Measurements from ENCODE around the gene AUH.

Gene AUH
- total RNA-seq: 12.1 to 17.4 (median 12.4) reads per million in 3 donors

GRCh38 chr9:91361291-91362050 is at the start of gene AUH:
AUH (minus strand) TSS chr9:91361918; CDS start chr9:91361889, 29 bp downstream.
- Histone ChIP-seq H3K9me3 (ENCODE audit: control insufficient read depth, low read length) (no peaks in the 10 kb centered on the region), H3K4me3 (ENCODE audit: insufficient read depth, low read depth, low read length, poor library complexity, severe bottlenecking) (peak within 1 kb of the TSS; percentile 95), H3K36me3 (ENCODE audit: control insufficient read depth, insufficient read depth, low read length) (no peaks in the 10 kb centered on the region), H3K27me3 (replicated peaks; ENCODE audit: control insufficient read depth, insufficient read depth, low read length, poor library complexity, severe bottlenecking) (no peaks in the 10 kb centered on the region), H3K27ac (ENCODE audit: insufficient read depth, low read length, poor library complexity, severe bottlenecking) (peak within 1 kb of the TSS; percentile 75), H3K4me1 (ENCODE audit: control insufficient read depth, insufficient read depth, low read length, poor library complexity, severe bottlenecking) (peaks cover 17% of the 10 kb centered on the region)
- peak; percentile 75 to 79 (median 75) for DNase-seq

- Histone ChIP-seq H3K4me1 (ENCODE audit: control insufficient read depth, insufficient read depth, low read length, poor library complexity, severe bottlenecking) (no peaks in the 10 kb centered on the region), H3K27ac (ENCODE audit: insufficient read depth, low read length, poor library complexity, severe bottlenecking) (no peak overlapping the region), H3K27me3 (replicated peaks; ENCODE audit: control insufficient read depth, insufficient read depth, low read length, poor library complexity, severe bottlenecking) (no peaks in the 10 kb centered on the region), H3K36me3 (ENCODE audit: control insufficient read depth, insufficient read depth, low read length) (no peaks in the 10 kb centered on the region), H3K4me3 (ENCODE audit: insufficient read depth, low read depth, low read length, poor library complexity, severe bottlenecking) (no peak overlapping the region), H3K9me3 (ENCODE audit: control insufficient read depth, low read length) (no peaks in the 10 kb centered on the region)
- DNase-seq: no peak
Measured at GRCh38 chr9:91411096-91411771, 49.5 kb upstream of the AUH start.

- H3K4me1 ChIP-seq (ENCODE audit: control insufficient read depth, insufficient read depth, low read length, poor library complexity, severe bottlenecking): no peaks in the 10 kb centered on the region
- no peak for DNase-seq
- H3K9me3 ChIP-seq (ENCODE audit: control insufficient read depth, low read length): no peaks in the 10 kb centered on the region
- no peak overlapping the region for H3K27ac ChIP-seq (ENCODE audit: insufficient read depth, low read length, poor library complexity, severe bottlenecking)
- no peaks in the 10 kb centered on the region for H3K27me3 ChIP-seq (replicated peaks; ENCODE audit: control insufficient read depth, insufficient read depth, low read length, poor library complexity, severe bottlenecking)
- no peaks in the 10 kb centered on the region for H3K36me3 ChIP-seq (ENCODE audit: control insufficient read depth, insufficient read depth, low read length)
- H3K4me3 ChIP-seq (ENCODE audit: insufficient read depth, low read depth, low read length, poor library complexity, severe bottlenecking): no peak overlapping the region
Measured at GRCh38 chr9:91410161-91410560, 48.4 kb upstream of the AUH start.

GRCh38 chr9:91408475-91408874 is 46.8 kb upstream of the AUH start:
- Histone ChIP-seq H3K4me3 (ENCODE audit: insufficient read depth, low read depth, low read length, poor library complexity, severe bottlenecking) (no peak overlapping the region), H3K9me3 (ENCODE audit: control insufficient read depth, low read length) (no peaks in the 10 kb centered on the region), H3K4me1 (ENCODE audit: control insufficient read depth, insufficient read depth, low read length, poor library complexity, severe bottlenecking) (no peaks in the 10 kb centered on the region), H3K36me3 (ENCODE audit: control insufficient read depth, insufficient read depth, low read length) (no peaks in the 10 kb centered on the region), H3K27me3 (replicated peaks; ENCODE audit: control insufficient read depth, insufficient read depth, low read length, poor library complexity, severe bottlenecking) (no peaks in the 10 kb centered on the region), H3K27ac (ENCODE audit: insufficient read depth, low read length, poor library complexity, severe bottlenecking) (no peak overlapping the region)
- no peak for DNase-seq

- no peak overlapping the region for H3K27ac ChIP-seq (ENCODE audit: insufficient read depth, low read length, poor library complexity, severe bottlenecking)
- H3K27me3 ChIP-seq (replicated peaks; ENCODE audit: control insufficient read depth, insufficient read depth, low read length, poor library complexity, severe bottlenecking): no peaks in the 10 kb centered on the region
- H3K4me1 ChIP-seq (ENCODE audit: control insufficient read depth, insufficient read depth, low read length, poor library complexity, severe bottlenecking): no peaks in the 10 kb centered on the region
- no peak overlapping the region for H3K4me3 ChIP-seq (ENCODE audit: insufficient read depth, low read depth, low read length, poor library complexity, severe bottlenecking)
- H3K36me3 ChIP-seq (ENCODE audit: control insufficient read depth, insufficient read depth, low read length): no peaks in the 10 kb centered on the region
- no peak for DNase-seq
- H3K9me3 ChIP-seq (ENCODE audit: control insufficient read depth, low read length): no peaks in the 10 kb centered on the region
Measured at GRCh38 chr9:91407580-91408318, 46.0 kb upstream of the AUH start.

GRCh38 chr9:91405343-91406077 is 43.8 kb upstream of the AUH start:
- no peaks in the 10 kb centered on the region for H3K36me3 ChIP-seq (ENCODE audit: control insufficient read depth, insufficient read depth, low read length)
- H3K4me3 ChIP-seq (ENCODE audit: insufficient read depth, low read depth, low read length, poor library complexity, severe bottlenecking): no peak overlapping the region
- H3K4me1 ChIP-seq (ENCODE audit: control insufficient read depth, insufficient read depth, low read length, poor library complexity, severe bottlenecking): no peaks in the 10 kb centered on the region
- no peaks in the 10 kb centered on the region for H3K9me3 ChIP-seq (ENCODE audit: control insufficient read depth, low read length)
- DNase-seq: no peak
- H3K27ac ChIP-seq (ENCODE audit: insufficient read depth, low read length, poor library complexity, severe bottlenecking): no peak overlapping the region
- no peaks in the 10 kb centered on the region for H3K27me3 ChIP-seq (replicated peaks; ENCODE audit: control insufficient read depth, insufficient read depth, low read length, poor library complexity, severe bottlenecking)

GRCh38 chr9:91403665-91404543 is 42.2 kb upstream of the AUH start:
- H3K9me3 ChIP-seq (ENCODE audit: control insufficient read depth, low read length): no peaks in the 10 kb centered on the region
- no peaks in the 10 kb centered on the region for H3K36me3 ChIP-seq (ENCODE audit: control insufficient read depth, insufficient read depth, low read length)
- H3K27ac ChIP-seq (ENCODE audit: insufficient read depth, low read length, poor library complexity, severe bottlenecking): no peak overlapping the region
- H3K4me1 ChIP-seq (ENCODE audit: control insufficient read depth, insufficient read depth, low read length, poor library complexity, severe bottlenecking): no peaks in the 10 kb centered on the region
- no peak for DNase-seq
- H3K27me3 ChIP-seq (replicated peaks; ENCODE audit: control insufficient read depth, insufficient read depth, low read length, poor library complexity, severe bottlenecking): no peaks in the 10 kb centered on the region
- no peak overlapping the region for H3K4me3 ChIP-seq (ENCODE audit: insufficient read depth, low read depth, low read length, poor library complexity, severe bottlenecking)

- no peaks in the 10 kb centered on the region for H3K4me1 ChIP-seq (ENCODE audit: control insufficient read depth, insufficient read depth, low read length, poor library complexity, severe bottlenecking)
- no peak overlapping the region for H3K4me3 ChIP-seq (ENCODE audit: insufficient read depth, low read depth, low read length, poor library complexity, severe bottlenecking)
- no peak overlapping the region for H3K27ac ChIP-seq (ENCODE audit: insufficient read depth, low read length, poor library complexity, severe bottlenecking)
- DNase-seq: no peak
- no peaks in the 10 kb centered on the region for H3K9me3 ChIP-seq (ENCODE audit: control insufficient read depth, low read length)
- no peaks in the 10 kb centered on the region for H3K27me3 ChIP-seq (replicated peaks; ENCODE audit: control insufficient read depth, insufficient read depth, low read length, poor library complexity, severe bottlenecking)
- no peaks in the 10 kb centered on the region for H3K36me3 ChIP-seq (ENCODE audit: control insufficient read depth, insufficient read depth, low read length)
Measured at GRCh38 chr9:91398926-91399325, 37.2 kb upstream of the AUH start.

Data from effector memory CD4-positive, alpha-beta T cell (primary cell).